Retinal pigment epithelial cell (primary cell): ENCODE data around the gene CGB1.
A peak's percentile ranks its signal among the peaks of the same experiment; 100 is the strongest.
"Not testable (repeated sequence)": the region's sequence is repeated elsewhere in the genome, so short reads cannot be mapped to it uniquely, and the experiment has no call there.

ENCODE experiments used
- DNase-seq: peaks from one replicate; pipeline ENCODE4 v3.0.0-alpha.2; 2010; ENCODE audit warnings: low read depth
- H3K4me3 ChIP-seq: 2 replicates; pipeline ENCODE4 v1.5.1; 2011; ENCODE audit warnings: mild to moderate bottlenecking, low read length, control low read depth, moderate library complexity
- CTCF ChIP-seq: conservative IDR thresholded peaks from 2 replicates; pipeline ENCODE4 v1.5.1; 2011; ENCODE audit warnings: low read depth, low read length, control low read depth, inconsistent platforms

CGB1 gene

GRCh38 chr19:49058562-49058961, 21.9 kb upstream of the CGB1 start:
- TF ChIP-seq CTCF, result no peak
- no peak overlapping the region for H3K4me3 ChIP-seq
- DNase-seq, result no peak

GRCh38 chr19:49057636-49058234, 21.0 kb upstream of the CGB1 start, which contains the start of gene CGB7:
CGB7 (minus strand) TSS chr19:49057749; CDS start chr19:49055375, 2,374 bp downstream.
- TF ChIP-seq CTCF, result no peak
- no peak for DNase-seq
- H3K4me3 ChIP-seq, result peak within 1 kb of the TSS; percentile 53

GRCh38 chr19:49056902-49057596, 20.4 kb upstream of the CGB1 start:
- H3K4me3 ChIP-seq, result peak overlapping the region; percentile 53
- not testable (repeated sequence) for DNase-seq

GRCh38 chr19:49056101-49056901, 19.6 kb upstream of the CGB1 start:
- H3K4me3 ChIP-seq, result peak overlapping the region; percentile 53
- DNase-seq, result no peak
- peak; percentile 43 for TF ChIP-seq CTCF

- not testable (repeated sequence) for H3K4me3 ChIP-seq, DNase-seq
Measured at GRCh38 chr19:49050376-49051033, 13.8 kb upstream of the CGB1 start.

- H3K4me3 ChIP-seq, DNase-seq: not testable (repeated sequence)
Measured at GRCh38 chr19:49049834-49050233, 13.1 kb upstream of the CGB1 start.

GRCh38 chr19:49049011-49049410, 12.3 kb upstream of the CGB1 start, which contains the start of gene CGB8:
CGB8 (minus strand) TSS chr19:49049111; CDS start chr19:49048739, 372 bp downstream.
- H3K4me3 ChIP-seq, DNase-seq: not testable (repeated sequence)

GRCh38 chr19:49043548-49043947, 6.9 kb upstream of the CGB1 start, which contains the start of gene CGB5:
CGB5 (plus strand) TSS chr19:49043848; CDS start chr19:49044210, 362 bp downstream.
- not testable (repeated sequence) for H3K4me3 ChIP-seq, DNase-seq

GRCh38 chr19:49042666-49043065, 6.0 kb upstream of the CGB1 start:
- H3K4me3 ChIP-seq, DNase-seq: not testable (repeated sequence)

- TF ChIP-seq CTCF, result no peak
- no peak for DNase-seq
- no peak overlapping the region for H3K4me3 ChIP-seq
Measured at GRCh38 chr19:49042177-49042576, 5.5 kb upstream of the CGB1 start.

GRCh38 chr19:49039736-49040135, 3.0 kb upstream of the CGB1 start:
- not testable (repeated sequence) for H3K4me3 ChIP-seq, DNase-seq

- H3K4me3 ChIP-seq, DNase-seq: not testable (repeated sequence)
Measured at GRCh38 chr19:49038557-49039276, 2.0 kb upstream of the CGB1 start.

- DNase-seq, H3K4me3 ChIP-seq: not testable (repeated sequence)
Measured at GRCh38 chr19:49038111-49038510, 1.4 kb upstream of the CGB1 start.
